MM.1S (cell line): ENCODE results near the gene ARHGAP25.

Source experiments
- EZH2 ChIP-seq: fragments of 300-600 bp; sonication (generic); optimal IDR thresholded peaks from 2 replicates; pipeline ENCODE3; 2017; ENCODE audit warnings: low read depth, mild to moderate bottlenecking, antibody characterized with exemption, low read length, mixed read lengths
- EZH2phosphoT487 ChIP-seq: fragments of 300-600 bp; sonication (generic); IDR thresholded peaks from 2 replicates; pipeline ENCODE4 v1.6.1; 2018; ENCODE audit warnings: antibody characterized with exemption, low read length
- TF ChIP-seq, protein P1 (sequence below): fragments of 300-600 bp; sonication (generic); IDR thresholded peaks from 2 replicates; pipeline ENCODE4 v1.5.1; 2016; ENCODE audit warnings: antibody characterized with exemption, low read length, mixed read lengths

- TF ChIP-seq, protein P1, sequence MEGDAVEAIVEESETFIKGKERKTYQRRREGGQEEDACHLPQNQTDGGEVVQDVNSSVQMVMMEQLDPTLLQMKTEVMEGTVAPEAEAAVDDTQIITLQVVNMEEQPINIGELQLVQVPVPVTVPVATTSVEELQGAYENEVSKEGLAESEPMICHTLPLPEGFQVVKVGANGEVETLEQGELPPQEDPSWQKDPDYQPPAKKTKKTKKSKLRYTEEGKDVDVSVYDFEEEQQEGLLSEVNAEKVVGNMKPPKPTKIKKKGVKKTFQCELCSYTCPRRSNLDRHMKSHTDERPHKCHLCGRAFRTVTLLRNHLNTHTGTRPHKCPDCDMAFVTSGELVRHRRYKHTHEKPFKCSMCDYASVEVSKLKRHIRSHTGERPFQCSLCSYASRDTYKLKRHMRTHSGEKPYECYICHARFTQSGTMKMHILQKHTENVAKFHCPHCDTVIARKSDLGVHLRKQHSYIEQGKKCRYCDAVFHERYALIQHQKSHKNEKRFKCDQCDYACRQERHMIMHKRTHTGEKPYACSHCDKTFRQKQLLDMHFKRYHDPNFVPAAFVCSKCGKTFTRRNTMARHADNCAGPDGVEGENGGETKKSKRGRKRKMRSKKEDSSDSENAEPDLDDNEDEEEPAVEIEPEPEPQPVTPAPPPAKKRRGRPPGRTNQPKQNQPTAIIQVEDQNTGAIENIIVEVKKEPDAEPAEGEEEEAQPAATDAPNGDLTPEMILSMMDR, result no peak
- no peak for TF ChIP-seq EZH2
- no peak for TF ChIP-seq EZH2phosphoT487
Measured at GRCh38 chr2:68696554-68696953, 38.1 kb upstream of the ARHGAP25 start.
